GM10847 (cell line): Measurements from ENCODE around the gene RHBDL1.

Experiments used
- POLR2A ChIP-seq: IDR thresholded peaks from 2 replicates; pipeline ENCODE4 v1.6.1; 2011; ENCODE audit not compliant: insufficient read length; ENCODE audit errors: extremely low read depth

The RHBDL1 gene

DNA sequence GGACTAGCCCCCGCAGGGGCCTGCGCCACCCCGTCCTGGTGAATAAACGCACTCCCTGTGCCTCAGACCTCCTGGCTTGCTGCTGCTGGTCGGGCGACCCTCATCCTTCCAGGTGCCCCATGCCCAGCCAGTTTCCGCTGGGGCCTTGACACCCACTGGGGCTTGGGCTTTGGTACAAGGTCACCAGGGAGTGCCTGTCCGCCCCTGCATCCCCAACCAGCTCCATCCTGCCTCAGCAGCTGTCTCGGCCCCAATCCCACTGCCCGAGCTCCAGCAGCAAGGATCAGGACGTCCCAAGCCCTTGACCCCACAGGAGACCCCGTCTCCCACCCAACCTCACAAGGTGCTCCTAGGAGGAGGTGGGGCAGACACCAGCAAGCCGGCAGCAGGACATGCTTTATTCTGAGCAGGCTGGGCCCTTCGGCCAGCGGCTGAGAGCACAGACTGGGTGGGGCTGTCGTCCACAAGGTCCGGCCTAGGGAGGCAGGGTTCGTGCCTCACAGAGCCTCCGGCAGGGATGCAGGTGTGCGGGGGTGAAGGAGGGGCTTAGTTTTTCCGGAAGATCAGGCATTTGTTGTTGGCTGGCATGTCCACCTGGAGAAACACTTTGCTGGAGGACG lies 41.3 kb upstream of the RHBDL1 start:
- no peak for TF ChIP-seq POLR2A

DNA sequence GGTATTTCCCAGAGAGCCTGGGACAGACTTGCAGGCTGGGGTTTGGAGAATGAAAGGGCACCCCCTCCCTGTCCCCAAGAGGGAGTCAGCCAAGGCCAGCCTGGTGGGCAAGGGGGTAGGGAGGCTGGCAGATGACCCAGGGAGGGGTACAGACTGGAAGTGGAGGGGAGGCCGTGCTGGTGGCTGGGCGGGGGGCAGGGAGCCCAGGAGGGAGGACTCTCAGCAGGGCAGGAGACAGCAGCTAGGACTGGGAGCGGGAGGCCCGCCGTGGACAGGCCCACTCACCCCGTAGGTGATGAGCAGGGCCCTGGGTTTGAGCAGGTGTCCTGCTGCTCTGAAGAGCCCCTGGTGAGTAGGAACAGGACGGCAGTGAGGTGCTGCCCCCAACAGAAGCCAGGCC lies 40.5 kb upstream of the RHBDL1 start:
- TF ChIP-seq POLR2A, result no peak

DNA sequence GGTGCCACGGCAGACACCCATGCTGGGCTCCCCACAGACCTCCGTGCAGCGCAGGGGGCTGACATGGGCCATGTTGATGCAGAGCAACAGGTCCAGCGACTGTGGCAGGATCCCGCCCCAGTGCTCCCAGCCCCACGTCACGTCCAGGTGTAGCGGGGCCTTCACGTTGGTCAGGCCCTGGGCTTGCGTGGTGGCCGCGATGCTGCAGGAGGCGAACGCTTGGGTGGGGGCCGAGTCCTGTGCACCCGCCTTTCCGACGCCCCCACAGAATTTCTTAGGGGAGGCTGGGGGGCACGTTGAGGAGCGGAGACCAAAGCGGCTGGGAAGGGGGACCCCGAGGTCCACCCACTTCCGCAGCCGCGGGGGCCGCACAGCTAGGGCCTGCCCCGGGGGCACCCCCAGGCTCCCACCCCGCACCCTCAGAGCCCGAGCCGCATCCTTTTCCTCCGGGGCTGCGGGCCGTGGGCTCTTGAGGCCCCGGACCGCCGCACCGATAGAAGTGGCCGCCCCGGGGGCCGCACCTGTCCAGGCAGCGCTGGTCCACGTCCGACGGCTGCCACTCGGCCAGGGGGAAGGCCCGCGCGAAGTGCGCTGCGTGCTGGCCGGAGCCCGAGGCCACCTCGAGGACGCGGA lies 39.8 kb upstream of the RHBDL1 start:
- no peak for TF ChIP-seq POLR2A

DNA sequence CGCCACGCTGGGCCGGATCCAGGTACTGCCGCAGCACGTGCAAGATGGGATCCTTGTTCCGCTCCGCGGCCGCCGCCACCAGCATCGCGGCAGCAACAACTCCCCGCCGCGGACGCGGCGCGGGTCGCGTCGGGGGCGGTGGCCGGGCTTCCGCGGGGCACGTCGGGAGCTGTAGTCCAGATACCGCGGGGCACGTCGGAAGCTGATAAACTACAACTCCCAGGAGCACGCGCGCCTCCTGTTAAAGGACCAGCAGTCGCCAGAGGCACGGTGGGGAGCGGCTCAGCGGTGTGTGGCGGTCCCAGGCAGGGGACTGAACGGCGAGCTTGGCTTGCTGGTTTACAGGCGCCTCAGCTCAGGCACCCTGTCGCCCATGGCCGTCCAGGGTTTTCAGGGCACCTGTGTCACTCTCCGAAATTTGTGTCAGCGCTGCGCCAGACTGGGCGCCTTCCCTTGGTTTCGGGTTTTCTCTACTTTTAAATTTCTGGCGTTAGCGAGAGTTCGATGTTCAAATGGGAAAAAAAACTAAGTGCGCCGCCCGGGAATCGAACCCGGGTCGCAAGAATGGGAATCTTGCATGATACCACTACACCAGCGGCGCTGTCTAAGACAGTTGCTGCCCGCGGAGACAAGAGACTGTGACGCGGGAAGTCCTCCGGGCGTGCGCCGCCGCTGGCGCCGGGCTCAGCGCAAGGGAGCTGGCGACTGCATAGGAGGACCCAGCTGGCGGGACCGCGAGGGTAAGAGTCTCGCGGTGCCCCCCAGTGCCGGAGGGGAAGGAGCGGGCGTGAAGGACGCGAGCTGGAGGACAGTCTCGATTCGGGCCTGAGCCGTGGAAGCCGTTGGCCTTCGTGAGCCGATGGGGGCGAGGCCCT lies 39.0 kb upstream of the RHBDL1 start, which contains the start of gene METTL26:
Gene METTL26, minus strand, starts transcription at position 100 of the 875 bp plus-strand sequence. Its CDS starts 15 bp downstream, at position 85.
- TF ChIP-seq POLR2A, result peak; percentile 65

DNA sequence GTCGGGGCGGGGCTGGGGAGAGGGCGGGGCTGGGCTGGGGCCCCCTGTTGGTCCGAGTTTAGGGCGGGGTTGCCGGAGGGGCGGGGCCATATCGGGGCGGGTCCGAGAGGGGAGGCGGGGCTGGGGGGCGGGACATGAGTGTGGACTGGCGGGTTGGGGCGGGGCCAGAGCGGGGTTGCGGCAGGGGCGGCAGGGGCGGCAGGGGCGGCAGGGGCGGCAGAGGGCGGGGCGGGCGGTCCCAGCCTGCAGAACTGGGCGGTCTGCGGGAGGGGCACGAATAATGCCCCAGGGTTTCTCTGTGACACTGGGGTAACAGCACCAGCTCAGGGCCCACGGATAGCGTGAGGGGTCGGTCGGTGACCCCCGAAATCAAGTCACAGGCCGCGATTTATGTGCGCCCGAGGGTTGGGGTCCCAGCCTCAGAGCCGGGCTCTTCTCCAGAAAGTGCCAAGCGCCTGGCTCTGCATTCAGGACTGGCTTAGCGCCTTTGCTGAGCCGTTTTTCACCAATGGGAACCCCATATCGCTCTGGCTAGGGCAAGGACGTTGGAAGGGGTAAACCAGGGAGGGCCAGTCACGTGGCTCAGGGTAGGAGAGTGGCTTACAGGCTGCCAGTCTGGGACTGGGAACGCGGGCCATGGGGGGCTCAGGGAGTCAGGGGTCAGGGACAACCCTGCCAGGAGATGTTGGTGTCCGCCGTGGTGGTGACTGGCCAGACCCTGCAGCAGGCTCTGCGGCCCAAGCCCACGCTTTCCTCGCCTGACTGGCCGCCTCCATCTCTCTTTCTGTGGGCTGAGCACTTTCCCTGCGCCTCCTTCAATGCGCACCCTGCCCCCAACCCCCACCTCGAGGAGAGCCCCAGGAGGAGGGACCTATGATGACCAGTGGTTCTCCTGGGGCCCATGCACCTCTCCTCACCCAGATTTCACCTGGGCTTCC lies 38.1 kb upstream of the RHBDL1 start:
- no peak for TF ChIP-seq POLR2A

DNA sequence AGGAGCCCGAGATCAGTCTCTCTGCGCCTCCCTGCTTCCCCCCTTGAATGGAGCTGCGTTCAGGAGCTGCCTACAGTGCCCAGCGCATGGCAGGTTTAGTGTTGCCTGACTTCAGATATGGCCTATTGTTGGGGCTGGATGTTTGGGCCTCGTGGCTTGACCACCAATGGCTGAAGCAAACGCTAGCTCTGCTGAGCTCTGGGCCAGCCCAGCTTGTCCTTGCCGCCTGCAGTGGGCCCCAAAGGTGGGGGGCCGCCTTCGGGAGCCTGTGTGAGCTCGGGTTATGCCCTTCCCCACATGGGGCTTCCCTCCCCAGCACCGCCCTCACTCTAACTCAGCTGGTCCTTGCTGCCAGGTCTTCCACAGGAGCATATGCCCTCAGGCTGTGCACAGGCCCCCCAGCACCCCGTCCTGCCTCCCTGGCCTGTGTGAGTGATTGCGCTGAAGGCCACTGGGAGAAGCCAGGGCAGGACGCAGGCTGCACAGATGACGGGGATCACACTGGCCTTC lies 37.4 kb upstream of the RHBDL1 start:
- no peak for TF ChIP-seq POLR2A

DNA sequence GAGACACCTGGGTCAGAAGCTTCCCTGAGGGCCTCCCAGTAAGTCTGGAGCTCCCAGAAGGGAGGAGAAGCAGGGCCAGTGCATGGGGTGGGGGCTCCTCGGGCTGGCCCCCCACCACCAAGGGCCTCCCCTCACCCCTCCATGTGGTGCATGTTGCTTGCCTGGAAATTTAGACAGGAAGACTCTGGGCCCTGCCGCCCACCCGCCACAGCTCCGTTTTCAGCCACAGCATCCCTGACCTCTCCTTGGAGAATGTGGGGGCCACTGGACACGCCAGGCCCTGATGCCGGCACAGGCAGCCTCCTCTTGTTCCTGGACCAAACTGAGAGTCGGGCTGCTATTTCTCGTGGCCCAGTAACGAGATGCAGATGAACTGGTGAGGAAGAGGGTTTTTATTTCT lies 36.6 kb upstream of the RHBDL1 start:
- no peak for TF ChIP-seq POLR2A

DNA sequence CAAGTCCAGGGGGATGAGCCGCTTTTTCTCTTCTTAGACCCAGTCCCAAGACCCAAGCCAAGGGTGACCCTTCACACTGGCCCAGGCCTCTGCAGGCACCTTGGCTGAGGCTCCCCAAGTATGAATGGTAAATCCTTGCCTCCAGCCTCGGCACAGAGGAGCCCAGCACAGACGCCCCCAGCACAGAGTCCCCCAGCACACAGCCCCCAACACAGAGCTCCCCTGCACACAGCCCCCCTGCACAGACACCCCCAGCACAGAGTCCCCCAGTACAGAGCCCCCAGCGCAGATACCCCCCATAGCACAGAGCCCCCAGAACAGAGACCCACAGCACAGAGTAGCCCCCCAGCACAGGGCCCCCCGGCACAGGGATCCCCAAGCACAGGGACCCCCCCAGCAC lies 34.9 kb upstream of the RHBDL1 start:
- TF ChIP-seq POLR2A, result no peak

DNA sequence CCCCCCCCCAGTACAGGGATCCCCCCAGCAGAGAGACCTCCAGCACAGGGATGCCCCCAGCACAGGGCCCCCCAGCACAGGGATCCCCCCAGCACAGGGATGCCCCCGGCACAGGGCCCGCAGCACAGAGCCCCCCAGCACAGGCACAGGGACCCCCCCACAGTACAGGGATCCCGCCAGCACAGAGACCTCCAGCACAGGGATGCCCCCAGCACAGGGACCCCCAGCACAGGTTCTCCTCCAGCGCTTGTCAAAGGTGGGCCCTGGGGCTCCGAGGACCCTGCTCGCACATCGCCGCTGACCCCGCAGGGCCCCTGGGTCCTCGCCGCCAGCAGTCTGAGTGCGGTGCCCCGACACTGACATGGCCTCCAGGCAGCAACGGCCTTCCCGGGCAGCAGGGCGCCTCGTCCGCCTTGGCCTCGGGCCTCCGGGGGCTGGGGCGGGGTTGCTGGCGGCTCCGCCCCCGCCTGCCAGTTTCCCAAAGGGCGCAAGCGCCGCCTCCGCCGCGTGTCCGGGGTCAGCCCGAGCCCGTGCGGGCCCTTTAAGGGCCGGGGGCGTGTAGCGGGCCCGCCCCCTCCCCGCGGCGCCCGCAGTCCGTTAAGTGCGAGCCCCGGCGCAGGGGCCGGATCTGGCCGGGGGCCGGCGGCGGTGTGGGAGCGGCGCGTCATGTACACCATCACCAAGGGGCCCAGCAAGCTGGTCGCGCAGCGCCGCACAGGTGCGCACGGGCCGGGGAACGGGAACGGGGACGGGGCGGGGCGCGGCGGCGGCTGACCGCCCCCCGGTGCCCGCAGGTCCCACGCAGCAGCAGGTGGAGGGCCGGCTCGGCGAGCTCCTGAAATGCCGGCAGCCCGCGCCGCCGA lies 33.9 kb upstream of the RHBDL1 start, which contains the start of gene MCRIP2:
Gene MCRIP2, plus strand, starts transcription at position 503 of the 863 bp plus-strand sequence. Its CDS starts 164 bp downstream, at position 667.
- TF ChIP-seq POLR2A, result peak; percentile 88

DNA sequence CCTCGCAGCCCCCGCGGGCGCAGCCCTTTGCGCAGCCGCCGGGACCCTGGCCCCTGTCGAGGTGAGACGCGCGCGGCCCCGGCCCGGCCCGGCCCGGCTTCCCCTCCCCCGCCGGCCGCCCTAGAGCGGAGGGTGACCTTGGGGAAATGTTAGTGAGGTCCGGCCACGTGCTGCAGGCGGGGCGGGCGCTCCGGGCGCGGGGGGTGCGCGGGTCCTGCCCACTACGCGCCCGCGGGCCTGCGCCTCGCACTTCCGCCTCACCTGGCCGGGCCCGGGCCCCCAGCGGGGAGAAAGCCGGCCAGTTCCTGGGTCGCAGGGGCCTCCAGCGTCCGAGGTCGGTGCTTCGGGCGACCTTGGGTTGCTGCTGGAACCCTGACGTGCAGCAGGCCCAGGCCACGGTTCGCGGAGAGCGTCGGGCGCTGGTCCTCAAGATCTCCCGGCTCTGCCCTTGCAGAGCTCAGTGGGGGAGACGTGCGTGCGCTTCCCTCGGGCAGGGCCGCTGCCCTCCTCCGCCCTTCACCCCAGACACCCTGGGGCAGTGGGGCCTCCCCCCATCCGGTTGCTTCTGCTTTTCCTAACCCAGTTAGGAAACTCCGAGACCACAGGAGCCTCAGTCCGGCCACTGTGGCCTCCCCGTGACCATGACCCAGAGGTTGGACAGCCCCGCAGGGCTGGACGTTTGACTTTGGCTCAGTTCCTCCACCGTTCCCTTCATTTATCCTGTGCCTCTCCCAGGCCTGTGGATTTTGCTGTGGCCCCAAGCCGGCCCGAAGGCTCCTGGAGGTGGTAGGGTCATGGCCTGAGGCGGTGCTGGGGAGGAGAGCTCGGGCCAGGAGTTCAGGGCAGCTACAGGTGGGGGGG lies 33.1 kb upstream of the RHBDL1 start:
- TF ChIP-seq POLR2A, result no peak

DNA sequence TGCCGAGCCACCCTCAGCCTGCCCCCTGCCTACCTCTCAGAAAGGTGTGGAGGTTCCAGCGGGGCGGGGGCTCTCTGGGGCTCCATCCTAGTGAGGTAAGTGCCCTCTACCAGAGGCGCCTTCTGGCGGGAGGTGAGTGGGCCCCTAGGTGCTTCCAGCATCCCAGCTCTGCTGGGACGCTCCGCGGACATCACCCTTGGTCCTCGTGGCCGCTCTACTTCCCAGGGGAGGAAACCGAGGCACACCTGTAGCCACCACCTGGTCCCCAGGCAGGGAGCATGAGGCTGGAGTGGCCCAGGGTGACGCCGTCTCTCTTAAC lies 32.5 kb upstream of the RHBDL1 start:
- no peak for TF ChIP-seq POLR2A

DNA sequence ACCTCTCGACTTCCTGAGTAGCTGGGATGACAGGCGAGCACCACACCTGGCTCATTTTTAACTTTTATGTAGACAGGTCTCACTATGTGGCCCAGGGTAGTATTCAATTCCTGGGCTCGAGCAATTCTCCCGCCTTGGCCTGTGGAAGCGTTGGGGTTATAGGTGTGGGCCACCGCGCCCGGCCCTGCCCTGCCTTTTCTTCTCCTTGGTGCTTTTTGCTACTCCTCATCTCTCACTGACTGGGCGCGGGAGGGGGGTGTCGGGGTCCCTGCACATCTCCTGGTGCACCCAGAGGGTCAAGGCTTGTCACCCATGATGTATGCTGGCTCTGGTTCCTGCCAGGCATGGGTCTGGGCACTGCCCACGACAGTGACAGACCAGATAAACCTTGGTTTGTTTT lies 30.9 kb upstream of the RHBDL1 start:
- TF ChIP-seq POLR2A, result no peak

DNA sequence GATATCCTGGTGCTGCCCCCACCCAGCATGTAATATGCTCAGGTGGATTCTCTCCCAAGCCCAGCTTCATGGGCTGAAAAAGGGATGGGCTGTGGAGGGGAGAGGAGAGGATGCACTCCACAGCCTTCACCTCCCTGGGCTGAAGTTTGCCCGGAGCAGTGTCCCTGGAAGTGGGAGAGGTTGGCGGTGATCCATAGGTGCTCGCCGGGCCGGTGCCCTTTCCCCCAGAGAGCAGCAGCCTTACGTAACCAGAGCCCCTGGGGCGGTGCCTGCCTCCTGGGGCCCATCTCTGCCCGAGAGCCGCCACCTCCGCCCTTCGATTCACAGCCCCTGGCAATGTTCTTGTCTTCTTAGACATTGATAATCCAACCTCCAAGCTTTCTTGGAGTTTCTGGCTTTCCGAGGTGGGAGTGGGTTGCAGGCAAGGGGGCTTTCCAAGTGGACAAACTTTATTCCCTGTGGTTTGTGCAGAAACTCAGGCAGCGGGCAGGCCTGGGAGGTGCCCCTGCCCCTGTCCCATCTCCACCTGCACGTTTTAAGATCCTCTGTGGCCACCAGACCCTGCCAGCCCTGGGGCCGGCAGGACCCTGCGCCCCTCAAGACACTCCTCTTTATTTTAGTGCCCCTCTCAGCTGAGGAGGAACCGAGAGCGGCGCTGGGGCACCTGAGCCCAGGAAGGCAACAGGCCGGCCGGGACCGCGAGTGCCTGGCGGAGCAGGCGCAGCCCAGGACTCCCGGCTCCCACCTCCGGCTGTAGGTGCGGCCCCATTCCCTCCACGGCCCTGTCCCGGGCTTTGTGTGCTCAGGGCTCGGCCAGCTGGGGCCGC lies 29.4 kb upstream of the RHBDL1 start:
- no peak for TF ChIP-seq POLR2A
